Ureter (tissue), 1 donor: ENCODE measurements around the gene IMPG2. TPM values are rescaled to one million over a fixed set of nuclear protein-coding genes. Genes with fewer than 3 reads are reported as not detected.

ENCODE experiments used
- DNase-seq: peaks from one replicate; pipeline ENCODE4 v3.0.0-alpha.2; 2020; ENCODE audit warnings: low spot score
- total RNA-seq: library from RNA; stranded (reverse); gene quantifications from one replicate; pipeline ENCODE4 v1.2.4, GENCODE V29; 2023
- donor health status: DM: yes; HTN: yes; CAD: no.

IMPG2 gene
- total RNA-seq, 1 donor from 2014 or later, result 0.31 TPM

- DNase-seq, result no peak
Observed at GRCh38 chr3:101273608-101274007, 46.8 kb downstream of the IMPG2 start.

GRCh38 chr3:101273156-101273555, 47.2 kb downstream of the IMPG2 start:
- no peak for DNase-seq

GRCh38 chr3:101271728-101272127, 48.6 kb downstream of the IMPG2 start:
- no peak for DNase-seq

DNA sequence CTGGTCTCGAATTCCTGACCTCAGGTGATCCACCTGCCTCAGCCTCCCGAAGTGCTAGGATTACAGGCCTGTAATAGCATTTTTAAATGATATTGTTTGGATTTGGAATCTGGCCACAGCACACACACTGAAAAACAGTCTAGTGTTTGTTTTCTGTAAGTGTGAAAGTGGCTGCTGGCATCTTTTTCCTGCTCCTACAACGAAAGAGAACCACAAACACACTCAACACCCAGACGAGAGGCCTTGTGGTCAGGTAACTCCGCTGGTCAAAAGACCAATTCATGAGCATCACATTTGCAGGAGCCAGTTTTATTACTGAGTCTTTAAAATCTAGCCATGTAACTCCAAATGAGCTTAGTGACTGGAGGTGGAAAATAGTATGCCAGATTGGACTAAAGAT, 50.2 kb downstream of the IMPG2 start:
- no peak for DNase-seq

- no peak for DNase-seq
Observed at GRCh38 chr3:101268971-101269671, 51.3 kb downstream of the IMPG2 start.

DNA sequence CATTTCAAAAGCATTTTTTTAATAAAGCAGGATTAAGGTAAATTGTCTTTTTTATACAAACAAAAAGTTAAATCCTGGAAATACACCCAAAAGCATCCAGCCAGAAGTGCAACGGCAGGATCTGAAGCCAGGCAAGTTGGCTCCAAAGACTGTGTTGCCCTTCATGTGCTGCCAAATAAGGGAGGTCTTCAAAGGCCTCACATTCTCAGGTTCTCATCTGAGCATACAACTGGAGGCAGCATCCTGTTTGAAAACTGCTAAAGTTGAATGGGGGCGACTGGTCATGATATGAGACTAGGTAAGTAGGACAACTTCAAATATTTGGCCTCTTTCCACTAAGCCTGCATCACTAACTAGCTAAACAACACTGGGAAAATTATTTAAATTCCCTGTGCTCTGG, 52.2 kb downstream of the IMPG2 start:
- no peak for DNase-seq

DNA sequence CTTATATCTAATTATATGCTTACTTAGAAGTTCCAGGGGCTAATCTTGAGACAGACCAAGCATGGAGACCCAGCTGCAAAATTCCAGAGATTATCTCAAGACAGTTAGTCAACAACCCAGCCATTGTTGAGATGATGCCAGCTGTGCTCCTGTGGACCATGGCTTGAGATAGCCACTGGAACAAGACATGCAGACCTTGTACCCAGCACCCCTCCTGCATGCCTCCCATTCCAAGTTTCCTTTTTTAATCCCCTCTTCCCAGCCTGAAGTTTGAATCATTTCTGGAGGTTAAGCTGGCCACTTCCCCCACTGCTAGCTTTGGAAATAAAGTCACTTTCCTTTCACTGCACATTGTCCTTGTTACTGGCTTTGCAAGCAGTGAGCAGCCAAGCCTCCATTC, 53.8 kb downstream of the IMPG2 start:
- DNase-seq, result no peak

GRCh38 chr3:101266071-101266470, 54.3 kb downstream of the IMPG2 start:
- no peak for DNase-seq

DNA sequence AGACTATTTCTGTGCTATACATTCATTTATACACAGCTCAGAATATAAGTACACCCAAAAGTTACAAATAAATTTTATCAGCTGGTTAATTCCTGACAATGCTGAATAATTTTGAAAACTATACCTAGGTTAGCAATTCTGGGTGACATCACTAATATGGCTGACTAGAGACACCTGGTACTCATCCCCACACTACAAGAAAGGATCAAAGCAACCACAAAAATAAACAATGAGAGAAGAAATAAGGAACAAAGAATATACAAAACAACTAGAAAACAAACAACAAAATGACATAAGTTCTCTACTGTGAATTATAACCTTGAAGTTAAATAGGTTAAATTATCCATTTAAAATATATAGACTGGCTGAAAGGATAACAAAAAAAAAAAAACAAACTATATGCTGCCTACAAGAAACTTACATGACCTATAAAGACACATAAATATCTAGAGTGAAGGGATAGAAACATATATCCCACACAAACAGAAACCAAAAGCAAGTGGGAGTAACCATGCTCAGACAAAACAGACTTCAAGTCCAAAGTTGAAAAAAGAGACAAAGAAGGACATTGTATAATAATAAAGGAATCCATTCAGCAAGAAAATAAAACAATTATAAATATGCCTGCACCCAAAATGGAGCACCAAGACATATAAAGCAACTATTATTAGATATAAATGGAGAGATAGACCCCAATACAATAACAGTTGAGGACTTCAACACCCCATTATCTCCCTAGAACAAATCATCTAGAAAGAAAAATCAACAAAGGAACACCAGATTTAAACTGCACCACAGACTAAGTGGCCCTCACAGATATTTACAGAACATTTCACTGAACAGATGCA, 57.8 kb downstream of the IMPG2 start:
- no peak for DNase-seq

- no peak for DNase-seq
Observed at GRCh38 chr3:101261506-101261905, 58.9 kb downstream of the IMPG2 start.

DNA sequence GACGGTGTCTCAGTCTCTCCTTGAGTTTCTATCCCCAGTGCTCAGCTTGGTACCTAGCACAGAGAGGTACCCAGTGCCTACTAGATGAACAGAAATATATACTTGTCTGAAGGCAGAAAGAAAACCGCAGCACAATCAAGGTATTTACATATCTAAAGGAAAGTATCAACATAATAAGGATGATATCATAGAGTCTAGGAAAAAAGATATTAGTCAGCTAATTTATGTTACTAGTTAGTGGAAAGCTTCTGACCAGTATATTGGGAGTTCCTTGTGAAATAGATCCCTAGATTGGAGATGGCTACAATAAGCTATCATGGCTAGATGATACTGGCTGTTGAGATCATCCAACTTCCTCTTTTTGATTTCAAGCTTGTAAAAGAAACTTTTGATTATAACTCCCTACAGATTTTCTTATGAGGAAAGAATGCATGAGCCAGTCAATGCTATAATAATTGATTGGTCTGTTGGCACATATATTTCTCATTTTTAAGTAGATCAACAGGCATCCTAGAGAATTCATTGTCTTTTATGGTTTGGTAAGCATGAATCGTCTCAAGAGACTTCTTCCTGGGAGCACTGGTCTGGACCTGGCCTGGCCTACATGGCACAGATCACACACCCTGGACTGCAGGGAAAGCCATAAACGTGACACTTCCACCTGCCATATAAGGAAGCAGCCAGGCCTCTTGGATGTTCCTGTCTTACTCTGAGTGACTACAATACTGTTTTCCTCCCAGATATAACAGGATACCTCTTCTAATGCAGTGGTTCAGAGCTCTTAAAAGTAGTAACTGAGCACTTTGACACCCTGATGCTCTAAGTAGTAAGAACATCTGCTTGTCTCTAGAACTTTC, 60.7 kb downstream of the IMPG2 start:
- DNase-seq, result no peak

DNA sequence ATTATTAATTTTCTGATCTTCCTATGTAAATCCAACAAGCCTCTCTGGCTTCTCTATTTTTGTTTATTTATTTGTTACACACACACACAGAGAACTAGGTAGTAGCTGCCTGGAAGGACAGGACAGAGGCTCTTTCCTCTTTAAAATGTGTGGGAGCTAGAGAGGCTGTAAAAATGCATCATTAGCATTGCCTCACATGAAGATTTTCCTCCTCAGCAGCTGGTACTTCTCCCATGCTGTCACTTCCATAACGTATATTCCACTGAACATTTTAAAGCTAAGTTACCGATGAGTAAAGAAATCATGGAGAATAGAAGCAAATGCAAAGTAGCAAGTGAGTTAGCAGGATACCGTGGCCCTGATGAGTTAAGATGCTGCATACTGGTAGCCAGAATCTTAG, 63.9 kb downstream of the IMPG2 start:
- DNase-seq, result no peak

- no peak for DNase-seq
Observed at GRCh38 chr3:101255441-101255840, 64.9 kb downstream of the IMPG2 start.

GRCh38 chr3:101253396-101253795, 67.0 kb downstream of the IMPG2 start:
- DNase-seq, result no peak

- DNase-seq, result no peak
Observed at GRCh38 chr3:101252945-101253344, 67.4 kb downstream of the IMPG2 start.

- no peak for DNase-seq
Observed at GRCh38 chr3:101252307-101252706, 68.1 kb downstream of the IMPG2 start.

GRCh38 chr3:101251441-101251840, 68.9 kb downstream of the IMPG2 start:
- DNase-seq, result no peak

DNA sequence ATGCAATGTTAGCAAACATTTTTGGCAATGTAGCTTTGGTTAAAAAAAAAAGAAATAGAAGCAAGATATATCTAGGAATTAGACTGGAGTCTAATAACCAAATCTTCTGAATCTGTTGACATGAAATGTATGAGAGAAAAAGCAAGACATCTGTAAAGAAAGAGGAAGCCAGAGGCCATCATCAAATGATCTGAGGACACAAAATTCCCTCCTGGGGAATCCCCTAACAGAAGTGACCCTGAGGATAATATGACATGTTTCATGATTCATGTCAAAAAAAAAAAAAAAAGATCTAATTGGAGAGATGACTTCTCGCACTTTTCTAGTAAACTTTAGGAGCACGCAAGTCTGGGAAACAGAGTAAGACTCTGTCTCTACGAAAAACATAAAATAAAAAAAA, 70.9 kb downstream of the IMPG2 start:
- DNase-seq, result no peak

DNA sequence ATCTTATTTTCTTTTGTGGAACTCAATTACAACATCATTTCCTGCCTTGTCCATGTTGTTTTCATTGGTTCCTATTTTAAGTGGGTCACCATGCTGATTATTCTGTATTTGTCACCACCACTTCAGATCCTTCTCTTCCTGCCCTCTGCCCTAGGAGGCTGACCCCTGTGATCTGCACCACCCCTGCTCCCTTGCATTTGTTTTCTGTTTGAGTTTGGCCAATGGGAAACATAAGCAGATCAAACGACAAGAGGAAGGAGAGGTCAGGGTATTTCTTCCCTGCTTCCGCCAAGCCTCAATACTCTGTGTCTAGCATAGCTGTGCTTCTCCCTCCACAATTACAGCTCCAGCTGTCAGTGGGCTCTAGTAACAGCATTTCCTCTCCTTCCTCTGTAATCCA, 71.6 kb downstream of the IMPG2 start:
- no peak for DNase-seq

DNA sequence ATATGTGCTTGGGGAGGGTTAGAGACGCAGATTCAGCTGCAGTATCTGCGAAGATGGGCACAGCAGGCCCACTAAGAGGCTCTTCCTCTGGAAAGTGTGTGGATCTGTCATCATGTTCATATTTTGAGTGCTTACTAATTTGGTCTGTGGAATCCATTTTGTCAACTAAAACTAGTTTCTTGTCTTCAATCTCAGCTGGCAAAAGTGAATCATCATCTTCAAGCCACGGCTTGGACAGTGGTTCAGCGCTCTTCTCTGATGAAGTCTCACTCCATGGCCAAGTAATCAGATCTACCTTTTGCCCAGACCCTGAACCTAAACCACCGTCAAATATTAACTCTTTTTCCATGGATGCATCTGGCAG, 76.2 kb downstream of the IMPG2 start:
- DNase-seq, result no peak

- DNase-seq, result no peak
Observed at GRCh38 chr3:101243285-101244211, 76.8 kb downstream of the IMPG2 start.
